Measurements from ENCODE around the gene CGB1.

CGB1 gene

DNA sequence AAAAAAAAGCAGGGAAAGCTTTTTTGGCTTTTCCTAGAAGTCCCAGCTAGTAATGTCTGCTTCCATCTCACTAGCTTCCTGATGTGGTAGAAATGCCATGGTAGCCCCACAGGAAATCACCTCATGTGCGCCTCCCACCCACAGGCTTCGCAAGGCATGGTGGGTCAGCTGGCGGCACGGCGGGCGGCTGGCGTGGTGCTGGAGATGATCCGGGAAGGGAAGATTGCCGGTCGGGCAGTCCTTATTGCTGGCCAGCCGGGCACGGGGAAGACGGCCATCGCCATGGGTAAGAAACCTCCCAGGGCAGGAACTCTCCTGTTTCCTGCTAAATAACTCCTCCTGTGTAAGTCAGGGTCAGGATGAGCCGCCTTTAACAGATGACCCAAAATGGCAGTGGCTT, 32.6 kb downstream of the CGB1 start:
- no peaks in the 10 kb centered on the region; the same call in 1 of the 2 replicates for H4K20me1 ChIP-seq (ENCODE audit: control insufficient read depth, insufficient read depth, low read depth, low read length)
- no peak for TF ChIP-seq EZH2phosphoT487 (IDR thresholded peaks at IDR 0.05; ENCODE audit: borderline replicate concordance, low read length)
- TF ChIP-seq, protein P1, sequence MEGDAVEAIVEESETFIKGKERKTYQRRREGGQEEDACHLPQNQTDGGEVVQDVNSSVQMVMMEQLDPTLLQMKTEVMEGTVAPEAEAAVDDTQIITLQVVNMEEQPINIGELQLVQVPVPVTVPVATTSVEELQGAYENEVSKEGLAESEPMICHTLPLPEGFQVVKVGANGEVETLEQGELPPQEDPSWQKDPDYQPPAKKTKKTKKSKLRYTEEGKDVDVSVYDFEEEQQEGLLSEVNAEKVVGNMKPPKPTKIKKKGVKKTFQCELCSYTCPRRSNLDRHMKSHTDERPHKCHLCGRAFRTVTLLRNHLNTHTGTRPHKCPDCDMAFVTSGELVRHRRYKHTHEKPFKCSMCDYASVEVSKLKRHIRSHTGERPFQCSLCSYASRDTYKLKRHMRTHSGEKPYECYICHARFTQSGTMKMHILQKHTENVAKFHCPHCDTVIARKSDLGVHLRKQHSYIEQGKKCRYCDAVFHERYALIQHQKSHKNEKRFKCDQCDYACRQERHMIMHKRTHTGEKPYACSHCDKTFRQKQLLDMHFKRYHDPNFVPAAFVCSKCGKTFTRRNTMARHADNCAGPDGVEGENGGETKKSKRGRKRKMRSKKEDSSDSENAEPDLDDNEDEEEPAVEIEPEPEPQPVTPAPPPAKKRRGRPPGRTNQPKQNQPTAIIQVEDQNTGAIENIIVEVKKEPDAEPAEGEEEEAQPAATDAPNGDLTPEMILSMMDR (IDR thresholded peaks at IDR 0.05; ENCODE audit: low read depth, low read length, poor library complexity, severe bottlenecking) = no peak
- peaks cover 4% of the 10 kb centered on the region for H3K4me1 ChIP-seq (ENCODE audit: control insufficient read depth, low read length)
- H3K36me3 ChIP-seq (ENCODE audit: control insufficient read depth, low read length) = peaks cover 69% of the 10 kb centered on the region
- no peaks in the 10 kb centered on the region for H3K9me3 ChIP-seq (ENCODE audit: control insufficient read depth, insufficient read depth, low read length)
- peaks cover 17% of the 10 kb centered on the region for H3K79me2 ChIP-seq (ENCODE audit: control insufficient read depth, low read length)
- H3K9me2 ChIP-seq (replicated peaks; ENCODE audit: control insufficient read depth, low read length) = no peaks in the 10 kb centered on the region
- no peak overlapping the region for H3K27ac ChIP-seq (ENCODE audit: low read depth, low read length)
- no peaks in the 10 kb centered on the region for H3K27me3 ChIP-seq (ENCODE audit: control insufficient read depth, low read length)
- H3F3A ChIP-seq (ENCODE audit: control insufficient read depth, insufficient read depth) = no peaks in the 10 kb centered on the region
- H3K4me3 ChIP-seq (ENCODE audit: low read length) = no peak overlapping the region
- no peak overlapping the region for H3K4me2 ChIP-seq (ENCODE audit: low read length)

DNA sequence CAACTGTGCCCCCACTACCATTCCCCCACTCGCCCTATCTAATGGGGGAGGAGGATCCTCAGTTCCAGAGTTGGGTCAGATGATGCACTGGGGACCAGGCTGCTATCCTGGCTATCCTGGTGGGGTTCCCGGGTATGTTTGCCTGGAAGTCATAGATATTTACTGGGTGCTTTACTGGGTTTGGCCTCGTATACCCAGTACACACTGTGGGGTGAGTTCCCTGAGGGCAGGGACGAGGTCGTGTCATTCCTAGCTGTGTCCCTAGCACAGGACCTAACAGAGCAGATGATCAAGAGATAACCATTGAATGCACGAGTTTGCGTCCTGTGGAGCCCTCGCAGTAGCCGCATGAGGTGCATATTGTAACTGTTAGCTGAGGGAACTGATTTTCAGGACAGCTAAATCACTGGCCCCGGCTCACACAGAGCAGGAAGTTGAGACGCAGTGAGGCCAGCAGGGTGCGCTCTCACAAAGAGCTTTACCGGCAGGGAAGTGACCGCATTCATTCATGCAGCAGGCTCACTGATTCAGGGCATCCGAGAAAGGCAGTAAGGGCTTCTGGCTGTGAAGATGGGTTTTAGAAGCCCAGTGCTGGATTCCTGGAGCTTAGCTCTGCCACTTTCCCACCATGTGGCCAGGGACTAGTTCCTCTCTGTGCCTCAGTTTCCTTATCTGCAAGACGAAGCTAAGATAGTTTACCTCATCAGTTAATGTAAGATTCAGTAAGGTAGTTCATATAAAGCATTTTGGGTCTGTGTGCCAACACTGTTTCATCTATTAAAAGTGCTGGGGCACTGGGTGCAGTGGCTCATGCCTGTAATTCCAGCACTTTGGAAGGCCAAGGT, 37.0 kb downstream of the CGB1 start:
- Histone ChIP-seq H4K20me1 (ENCODE audit: control insufficient read depth, insufficient read depth, low read depth, low read length) (peaks cover 4% of the 10 kb centered on the region; the same call in 1 of the 2 replicates), H3K9me2 (replicated peaks; ENCODE audit: control insufficient read depth, low read length) (no peaks in the 10 kb centered on the region), H3K4me3 (ENCODE audit: low read length) (no peak overlapping the region), H3K36me3 (ENCODE audit: control insufficient read depth, low read length) (peaks cover 62% of the 10 kb centered on the region), H3K4me1 (ENCODE audit: control insufficient read depth, low read length) (peaks cover 12% of the 10 kb centered on the region), H3K9me3 (ENCODE audit: control insufficient read depth, insufficient read depth, low read length) (no peaks in the 10 kb centered on the region), H3K27ac (ENCODE audit: low read depth, low read length) (no peak overlapping the region), H3K27me3 (ENCODE audit: control insufficient read depth, low read length) (no peaks in the 10 kb centered on the region), H3K4me2 (ENCODE audit: low read length) (no peak overlapping the region), H3F3A (ENCODE audit: control insufficient read depth, insufficient read depth) (no peaks in the 10 kb centered on the region), H3K79me2 (ENCODE audit: control insufficient read depth, low read length) (peaks cover 60% of the 10 kb centered on the region)
- no peak for TF ChIP-seq EZH2phosphoT487 (IDR thresholded peaks at IDR 0.05; ENCODE audit: borderline replicate concordance, low read length)
- TF ChIP-seq, protein P1 (IDR thresholded peaks at IDR 0.05; ENCODE audit: low read depth, low read length, poor library complexity, severe bottlenecking) = peak; percentile 92

DNA sequence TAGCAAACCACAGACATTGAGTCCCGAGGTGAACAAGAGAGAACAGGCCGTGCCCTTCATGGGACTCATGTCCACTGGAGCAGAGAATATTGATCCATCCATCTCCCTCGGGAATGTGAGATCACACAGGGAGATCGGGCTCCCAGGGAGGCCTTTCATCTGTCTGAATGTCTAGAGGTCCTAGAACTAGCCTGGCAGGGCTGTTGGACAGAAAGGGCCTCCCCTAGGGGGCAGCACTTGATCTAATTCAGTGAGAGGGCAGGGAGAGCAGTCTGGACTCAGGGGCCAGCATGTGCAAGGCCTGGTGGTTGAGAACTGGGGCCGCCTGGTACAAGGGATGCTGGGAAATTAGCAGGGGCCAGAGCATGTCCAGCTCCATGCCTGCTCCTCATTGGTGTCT, 38.7 kb downstream of the CGB1 start:
- Histone ChIP-seq H3K27me3 (ENCODE audit: control insufficient read depth, low read length) (no peaks in the 10 kb centered on the region), H3K4me2 (ENCODE audit: low read length) (no peak overlapping the region), H3K9me3 (ENCODE audit: control insufficient read depth, insufficient read depth, low read length) (no peaks in the 10 kb centered on the region), H3K4me1 (ENCODE audit: control insufficient read depth, low read length) (peaks cover 16% of the 10 kb centered on the region), H3K27ac (ENCODE audit: low read depth, low read length) (no peak overlapping the region), H3K9me2 (replicated peaks; ENCODE audit: control insufficient read depth, low read length) (no peaks in the 10 kb centered on the region), H3K79me2 (ENCODE audit: control insufficient read depth, low read length) (peaks cover 71% of the 10 kb centered on the region), H4K20me1 (ENCODE audit: control insufficient read depth, insufficient read depth, low read depth, low read length) (peaks cover 4% of the 10 kb centered on the region; the same call in 1 of the 2 replicates), H3F3A (ENCODE audit: control insufficient read depth, insufficient read depth) (no peaks in the 10 kb centered on the region), H3K4me3 (ENCODE audit: low read length) (no peak overlapping the region), H3K36me3 (ENCODE audit: control insufficient read depth, low read length) (peaks cover 56% of the 10 kb centered on the region)
- TF ChIP-seq, protein P1 (IDR thresholded peaks at IDR 0.05; ENCODE audit: low read depth, low read length, poor library complexity, severe bottlenecking) = peak; percentile 85
- TF ChIP-seq EZH2phosphoT487 (IDR thresholded peaks at IDR 0.05; ENCODE audit: borderline replicate concordance, low read length) = no peak

All from DOHH2 (cell line).